ENCODE data around the gene RPS6KA4. TPM values are rescaled to one million over a fixed set of nuclear protein-coding genes. Genes with fewer than 3 reads are reported as not detected.

The RPS6KA4 gene
- total and polyA plus RNA-seq, 2 of the 13 experiments (the other 11 are each of a cell fraction or from before 2014, with no cell fraction given) = 8.9 to 14.2 TPM

- no peak for TF ChIP-seq ZFP36L1 (CRISPR knock-in tag; IDR thresholded peaks at IDR 0.05)
- TF ChIP-seq ELF4 (CRISPR knock-in tag; IDR thresholded peaks at IDR 0.05; ENCODE audit: borderline replicate concordance) = peak; percentile 92; the same call in 1 of the 2 replicates
- TF ChIP-seq PRMT3 (CRISPR knock-in tag; IDR thresholded peaks at IDR 0.05; ENCODE audit: borderline replicate concordance, low read depth) = no peak
- TF ChIP-seq ZNF670 (CRISPR knock-in tag; IDR thresholded peaks at IDR 0.05; ENCODE audit: borderline replicate concordance) = peak; percentile 64; the same call in 1 of the 2 replicates
- no peak for TF ChIP-seq TCF12 (IDR thresholded peaks at IDR 0.05)
- TF ChIP-seq TCF12 (CRISPR knock-in tag; IDR thresholded peaks at IDR 0.05) = 0 out of 2 replicates have a peak, but pooled peaks have one; percentile 36
- no peak for TF ChIP-seq TOE1 (CRISPR knock-in tag; IDR thresholded peaks at IDR 0.05)
- TF ChIP-seq PBX3 (CRISPR knock-in tag; IDR thresholded peaks at IDR 0.05; ENCODE audit: borderline replicate concordance) = no peak
- no peak; the same call in 1 of the 2 replicates for TF ChIP-seq NCOA1 (CRISPR knock-in tag; IDR thresholded peaks at IDR 0.05)
- TF ChIP-seq ZFP90 (CRISPR knock-in tag; IDR thresholded peaks at IDR 0.05; ENCODE audit: borderline replicate concordance) = no peak; the same call in 1 of the 2 replicates
- TF ChIP-seq MYC (CRISPR knock-in tag; IDR thresholded peaks at IDR 0.05; ENCODE audit: borderline replicate concordance) = no peak; the same call in 1 of the 2 replicates
- no peak; the same call in 1 of the 2 replicates for TF ChIP-seq ZNF83 (CRISPR knock-in tag; IDR thresholded peaks at IDR 0.05; ENCODE audit: borderline replicate concordance)
- TF ChIP-seq NFRKB (IDR thresholded peaks at IDR 0.05) = no peak
- no peak for TF ChIP-seq PRDM10 (CRISPR knock-in tag; IDR thresholded peaks at IDR 0.05; ENCODE audit: low read depth)
- TF ChIP-seq, protein P1, sequence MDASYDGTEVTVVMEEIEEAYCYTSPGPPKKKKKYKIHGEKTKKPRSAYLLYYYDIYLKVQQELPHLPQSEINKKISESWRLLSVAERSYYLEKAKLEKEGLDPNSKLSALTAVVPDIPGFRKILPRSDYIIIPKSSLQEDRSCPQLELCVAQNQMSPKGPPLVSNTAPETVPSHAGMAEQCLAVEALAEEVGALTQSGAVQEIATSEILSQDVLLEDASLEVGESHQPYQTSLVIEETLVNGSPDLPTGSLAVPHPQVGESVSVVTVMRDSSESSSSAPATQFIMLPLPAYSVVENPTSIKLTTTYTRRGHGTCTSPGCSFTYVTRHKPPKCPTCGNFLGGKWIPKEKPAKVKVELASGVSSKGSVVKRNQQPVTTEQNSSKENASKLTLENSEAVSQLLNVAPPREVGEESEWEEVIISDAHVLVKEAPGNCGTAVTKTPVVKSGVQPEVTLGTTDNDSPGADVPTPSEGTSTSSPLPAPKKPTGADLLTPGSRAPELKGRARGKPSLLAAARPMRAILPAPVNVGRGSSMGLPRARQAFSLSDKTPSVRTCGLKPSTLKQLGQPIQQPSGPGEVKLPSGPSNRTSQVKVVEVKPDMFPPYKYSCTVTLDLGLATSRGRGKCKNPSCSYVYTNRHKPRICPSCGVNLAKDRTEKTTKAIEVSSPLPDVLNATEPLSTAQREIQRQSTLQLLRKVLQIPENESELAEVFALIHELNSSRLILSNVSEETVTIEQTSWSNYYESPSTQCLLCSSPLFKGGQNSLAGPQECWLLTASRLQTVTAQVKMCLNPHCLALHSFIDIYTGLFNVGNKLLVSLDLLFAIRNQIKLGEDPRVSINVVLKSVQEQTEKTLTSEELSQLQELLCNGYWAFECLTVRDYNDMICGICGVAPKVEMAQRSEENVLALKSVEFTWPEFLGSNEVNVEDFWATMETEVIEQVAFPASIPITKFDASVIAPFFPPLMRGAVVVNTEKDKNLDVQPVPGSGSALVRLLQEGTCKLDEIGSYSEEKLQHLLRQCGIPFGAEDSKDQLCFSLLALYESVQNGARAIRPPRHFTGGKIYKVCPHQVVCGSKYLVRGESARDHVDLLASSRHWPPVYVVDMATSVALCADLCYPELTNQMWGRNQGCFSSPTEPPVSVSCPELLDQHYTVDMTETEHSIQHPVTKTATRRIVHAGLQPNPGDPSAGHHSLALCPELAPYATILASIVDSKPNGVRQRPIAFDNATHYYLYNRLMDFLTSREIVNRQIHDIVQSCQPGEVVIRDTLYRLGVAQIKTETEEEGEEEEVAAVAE (CRISPR knock-in tag; IDR thresholded peaks at IDR 0.05; ENCODE audit: borderline replicate concordance) = no peak
- TF ChIP-seq FOXO1 (CRISPR knock-in tag; IDR thresholded peaks at IDR 0.05) = no peak
- TF ChIP-seq ZBTB44 (CRISPR knock-in tag; IDR thresholded peaks at IDR 0.05) = no peak
Measured at GRCh38 chr11:64317325-64317960, 41.5 kb upstream of the RPS6KA4 start, which contains the start of gene TRMT112 (continued).
